ENCODE results near the gene FUZ. TPM values are rescaled to one million over a fixed set of nuclear protein-coding genes. Genes with fewer than 3 reads are reported as not detected.

FUZ gene
- polyA plus RNA-seq, 1 donor from 2014 or later = 35.4 TPM

DNA sequence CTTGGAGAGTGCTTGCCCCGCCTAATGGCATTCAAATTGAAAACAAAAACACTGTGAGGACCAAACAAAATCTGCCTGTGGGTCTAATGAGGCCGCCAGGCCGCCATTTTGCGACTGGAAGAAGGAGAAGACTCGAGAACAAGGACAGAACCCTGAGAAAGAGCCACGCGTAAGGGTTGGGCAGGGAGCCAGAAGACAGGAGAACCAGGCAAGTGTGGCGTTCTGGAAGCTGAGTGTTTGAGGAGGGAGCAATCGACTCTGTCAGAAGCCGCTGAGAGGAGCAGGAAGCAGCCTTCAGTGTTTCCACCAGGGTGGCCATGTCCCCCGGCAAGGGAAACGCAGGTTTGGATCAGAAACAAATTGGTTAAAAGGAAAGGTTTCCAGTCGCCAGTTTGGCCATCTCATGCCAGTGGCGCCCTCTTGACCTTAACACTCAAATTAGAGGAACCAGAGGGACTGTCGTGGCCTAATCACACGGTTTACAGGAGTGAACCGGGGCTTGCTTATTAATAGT is 27.7 kb upstream of the FUZ start:
- Histone ChIP-seq H3K79me2 (replicated peaks; ENCODE audit: insufficient read depth, low read length) (no peaks in the 10 kb centered on the region), H3K36me3 (ENCODE audit: insufficient read depth, low read length) (peaks cover 5% of the 10 kb centered on the region)

DNA sequence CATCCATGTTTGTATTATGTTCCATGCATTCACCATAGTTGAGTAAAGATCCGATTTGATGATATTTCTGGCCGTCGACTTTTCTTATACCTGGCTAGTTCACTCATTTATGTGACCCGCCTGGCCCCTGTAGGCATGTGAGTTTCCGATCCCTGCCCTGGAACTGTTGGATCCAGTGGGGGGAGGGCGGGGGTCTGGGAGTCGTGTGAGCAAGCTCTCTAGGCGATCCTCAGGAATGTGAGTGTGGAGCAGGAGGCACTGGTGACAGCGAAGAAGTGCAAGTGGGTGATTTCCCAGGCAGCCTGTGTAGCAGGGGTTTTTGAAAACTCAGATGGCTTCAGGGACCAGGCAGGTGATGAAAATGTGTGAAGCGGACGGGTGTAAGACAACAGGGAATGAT is 27.2 kb upstream of the FUZ start:
- no peak for TF ChIP-seq SMC3 (conservative IDR thresholded peaks at IDR 0.05; ENCODE audit: poor library complexity)
- no peak for TF ChIP-seq RAD21 (conservative IDR thresholded peaks at IDR 0.05)
- no peak for TF ChIP-seq MXI1 (conservative IDR thresholded peaks at IDR 0.05; ENCODE audit: poor library complexity, severe bottlenecking)
- TF ChIP-seq TAF1 (IDR thresholded peaks at IDR 0.05; ENCODE audit: low read depth) = no peak

More for the DNA sequence above, 27.7 kb upstream of the FUZ start:
- Histone ChIP-seq H3K4me2 (ENCODE audit: low read length) (no peak overlapping the region), H3K4me3 (ENCODE audit: low read length) (no peak overlapping the region), H3K9me3 (ENCODE audit: low read length) (no peaks in the 10 kb centered on the region), H2AFZ (ENCODE audit: low read depth, low read length) (no peak overlapping the region), H4K20me1 (ENCODE audit: insufficient read depth) (no peaks in the 10 kb centered on the region), H3K27ac (ENCODE audit: low read length) (no peak overlapping the region), H3K27me3 (ENCODE audit: insufficient read depth, low read depth, low read length) (no peaks in the 10 kb centered on the region), H3K9me2 (ENCODE audit: insufficient read depth, low read length) (no peaks in the 10 kb centered on the region), H3F3A (ENCODE audit: insufficient read depth, low read length, poor library complexity, severe bottlenecking) (no peaks in the 10 kb centered on the region), H3K9ac (ENCODE audit: low read length) (no peak overlapping the region)
- TF ChIP-seq SMC3 (conservative IDR thresholded peaks at IDR 0.05; ENCODE audit: poor library complexity) (no peak), EZH2 (IDR thresholded peaks at IDR 0.05; ENCODE audit: borderline replicate concordance, insufficient read depth, low read length, poor library complexity, severe bottlenecking) (no peak), CTCF (IDR thresholded peaks at IDR 0.05; ENCODE audit: poor library complexity, severe bottlenecking) (no peak), EP300 (conservative IDR thresholded peaks at IDR 0.05; ENCODE audit: poor library complexity, severe bottlenecking) (no peak), RAD21 (conservative IDR thresholded peaks at IDR 0.05) (no peak), MXI1 (conservative IDR thresholded peaks at IDR 0.05; ENCODE audit: poor library complexity, severe bottlenecking) (no peak), POLR2AphosphoS5 (IDR thresholded peaks at IDR 0.05) (no peak), TAF1 (IDR thresholded peaks at IDR 0.05; ENCODE audit: low read depth) (no peak)
- TF ChIP-seq, protein P1, sequence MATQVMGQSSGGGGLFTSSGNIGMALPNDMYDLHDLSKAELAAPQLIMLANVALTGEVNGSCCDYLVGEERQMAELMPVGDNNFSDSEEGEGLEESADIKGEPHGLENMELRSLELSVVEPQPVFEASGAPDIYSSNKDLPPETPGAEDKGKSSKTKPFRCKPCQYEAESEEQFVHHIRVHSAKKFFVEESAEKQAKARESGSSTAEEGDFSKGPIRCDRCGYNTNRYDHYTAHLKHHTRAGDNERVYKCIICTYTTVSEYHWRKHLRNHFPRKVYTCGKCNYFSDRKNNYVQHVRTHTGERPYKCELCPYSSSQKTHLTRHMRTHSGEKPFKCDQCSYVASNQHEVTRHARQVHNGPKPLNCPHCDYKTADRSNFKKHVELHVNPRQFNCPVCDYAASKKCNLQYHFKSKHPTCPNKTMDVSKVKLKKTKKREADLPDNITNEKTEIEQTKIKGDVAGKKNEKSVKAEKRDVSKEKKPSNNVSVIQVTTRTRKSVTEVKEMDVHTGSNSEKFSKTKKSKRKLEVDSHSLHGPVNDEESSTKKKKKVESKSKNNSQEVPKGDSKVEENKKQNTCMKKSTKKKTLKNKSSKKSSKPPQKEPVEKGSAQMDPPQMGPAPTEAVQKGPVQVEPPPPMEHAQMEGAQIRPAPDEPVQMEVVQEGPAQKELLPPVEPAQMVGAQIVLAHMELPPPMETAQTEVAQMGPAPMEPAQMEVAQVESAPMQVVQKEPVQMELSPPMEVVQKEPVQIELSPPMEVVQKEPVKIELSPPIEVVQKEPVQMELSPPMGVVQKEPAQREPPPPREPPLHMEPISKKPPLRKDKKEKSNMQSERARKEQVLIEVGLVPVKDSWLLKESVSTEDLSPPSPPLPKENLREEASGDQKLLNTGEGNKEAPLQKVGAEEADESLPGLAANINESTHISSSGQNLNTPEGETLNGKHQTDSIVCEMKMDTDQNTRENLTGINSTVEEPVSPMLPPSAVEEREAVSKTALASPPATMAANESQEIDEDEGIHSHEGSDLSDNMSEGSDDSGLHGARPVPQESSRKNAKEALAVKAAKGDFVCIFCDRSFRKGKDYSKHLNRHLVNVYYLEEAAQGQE (IDR thresholded peaks at IDR 0.05; ENCODE audit: borderline replicate concordance) = no peak

More for the DNA sequence above, 27.2 kb upstream of the FUZ start:
- no peak overlapping the region for H3K4me3 ChIP-seq (ENCODE audit: low read length)
- no peaks in the 10 kb centered on the region for H3K79me2 ChIP-seq (replicated peaks; ENCODE audit: insufficient read depth, low read length)
- H3K9ac ChIP-seq (ENCODE audit: low read length) = no peak overlapping the region
- H4K20me1 ChIP-seq (ENCODE audit: insufficient read depth) = no peaks in the 10 kb centered on the region
- no peaks in the 10 kb centered on the region for H3F3A ChIP-seq (ENCODE audit: insufficient read depth, low read length, poor library complexity, severe bottlenecking)
- no peaks in the 10 kb centered on the region for H3K9me3 ChIP-seq (ENCODE audit: low read length)
- peaks cover 5% of the 10 kb centered on the region for H3K36me3 ChIP-seq (ENCODE audit: insufficient read depth, low read length)
- H3K27ac ChIP-seq (ENCODE audit: low read length) = no peak overlapping the region
- no peaks in the 10 kb centered on the region for H3K9me2 ChIP-seq (ENCODE audit: insufficient read depth, low read length)
- no peaks in the 10 kb centered on the region for H3K27me3 ChIP-seq (ENCODE audit: insufficient read depth, low read depth, low read length)
- no peak overlapping the region for H3K4me2 ChIP-seq (ENCODE audit: low read length)
- H2AFZ ChIP-seq (ENCODE audit: low read depth, low read length) = no peak overlapping the region

All from neural cell (in vitro differentiated cells).